GM21786 (cell line): ENCODE data around the gene ERGIC3.

ENCODE experiments used
- ATAC-seq: cut with Tn5 transposase; IDR thresholded peaks from one replicate; pipeline ENCODE4 v1.9.1; 2021; ENCODE audit not compliant: unreplicated experiment

The ERGIC3 gene

GRCh38 chr20:35595901-35596300 is 54.0 kb downstream of the ERGIC3 start:
- no peak for ATAC-seq

- no peak for ATAC-seq
Measured at GRCh38 chr20:35597186-35597585, 55.3 kb downstream of the ERGIC3 start.

GRCh38 chr20:35598476-35598875 is 56.6 kb downstream of the ERGIC3 start:
- no peak for ATAC-seq

GRCh38 chr20:35598899-35599775 is 57.3 kb downstream of the ERGIC3 start:
- ATAC-seq = no peak

- ATAC-seq = no peak
Measured at GRCh38 chr20:35599776-35600120, 57.9 kb downstream of the ERGIC3 start.

GRCh38 chr20:35600176-35600992 is 58.5 kb downstream of the ERGIC3 start:
- no peak for ATAC-seq

GRCh38 chr20:35600993-35601973 is 59.4 kb downstream of the ERGIC3 start:
- ATAC-seq = no peak

- no peak for ATAC-seq
Measured at GRCh38 chr20:35601990-35602389, 60.1 kb downstream of the ERGIC3 start.

GRCh38 chr20:35602851-35603495 is 61.1 kb downstream of the ERGIC3 start:
- ATAC-seq = no peak

- ATAC-seq = no peak
Measured at GRCh38 chr20:35603695-35604448, 62.0 kb downstream of the ERGIC3 start.

- no peak for ATAC-seq
Measured at GRCh38 chr20:35604449-35604747, 62.5 kb downstream of the ERGIC3 start.

GRCh38 chr20:35606127-35606526 is 64.2 kb downstream of the ERGIC3 start:
- no peak for ATAC-seq
